GM19240 (cell line): ENCODE results near the gene DGKI.
"Not testable (repeated sequence)": the region's sequence is repeated elsewhere in the genome, so short reads cannot be mapped to it uniquely, and the experiment has no call there.

Source experiments
- DNase-seq: peaks from one replicate; pipeline ENCODE4 v3.0.0; 2011; ENCODE audit warnings: low spot score; ENCODE audit not compliant: insufficient read length

Gene DGKI

GRCh38 chr7:137743021-137743420 lies 103.8 kb downstream of the DGKI start:
- DNase-seq: no peak

- no peak for DNase-seq
Observed at GRCh38 chr7:137742051-137742450, 104.7 kb downstream of the DGKI start.

- no peak for DNase-seq
Observed at GRCh38 chr7:137741443-137741842, 105.3 kb downstream of the DGKI start.

- no peak for DNase-seq
Observed at GRCh38 chr7:137734221-137734620, 112.6 kb downstream of the DGKI start.

- DNase-seq: no peak
Observed at GRCh38 chr7:137732168-137732567, 114.6 kb downstream of the DGKI start.

- DNase-seq: no peak
Observed at GRCh38 chr7:137731436-137731835, 115.3 kb downstream of the DGKI start.

GRCh38 chr7:137728426-137728825 lies 118.3 kb downstream of the DGKI start:
- no peak for DNase-seq

- DNase-seq: no peak
Observed at GRCh38 chr7:137727413-137727812, 119.4 kb downstream of the DGKI start.

- DNase-seq: no peak
Observed at GRCh38 chr7:137718355-137718754, 128.4 kb downstream of the DGKI start.

GRCh38 chr7:137717811-137718271 lies 128.9 kb downstream of the DGKI start:
- no peak for DNase-seq

- DNase-seq: no peak
Observed at GRCh38 chr7:137717045-137717444, 129.7 kb downstream of the DGKI start.

- no peak for DNase-seq
Observed at GRCh38 chr7:137716061-137716460, 130.7 kb downstream of the DGKI start.

- DNase-seq: no peak
Observed at GRCh38 chr7:137715533-137715932, 131.2 kb downstream of the DGKI start.

- DNase-seq: no peak
Observed at GRCh38 chr7:137715121-137715520, 131.7 kb downstream of the DGKI start.

GRCh38 chr7:137706330-137706729 lies 140.4 kb downstream of the DGKI start:
- DNase-seq: not testable (repeated sequence)

- no peak for DNase-seq
Observed at GRCh38 chr7:137704723-137705122, 142.1 kb downstream of the DGKI start.

GRCh38 chr7:137703291-137704010 lies 143.3 kb downstream of the DGKI start:
- no peak for DNase-seq

GRCh38 chr7:137696988-137697387 lies 149.8 kb downstream of the DGKI start:
- no peak for DNase-seq

- no peak for DNase-seq
Observed at GRCh38 chr7:137696376-137696775, 150.4 kb downstream of the DGKI start.

- DNase-seq: no peak
Observed at GRCh38 chr7:137695942-137696341, 150.8 kb downstream of the DGKI start.

- DNase-seq: no peak
Observed at GRCh38 chr7:137695494-137695893, 151.3 kb downstream of the DGKI start.

GRCh38 chr7:137694405-137694804 lies 152.4 kb downstream of the DGKI start:
- DNase-seq: no peak

GRCh38 chr7:137692399-137692798 lies 154.4 kb downstream of the DGKI start:
- no peak for DNase-seq
